Measurements from ENCODE around the gene ZPBP.

ZPBP gene

DNA sequence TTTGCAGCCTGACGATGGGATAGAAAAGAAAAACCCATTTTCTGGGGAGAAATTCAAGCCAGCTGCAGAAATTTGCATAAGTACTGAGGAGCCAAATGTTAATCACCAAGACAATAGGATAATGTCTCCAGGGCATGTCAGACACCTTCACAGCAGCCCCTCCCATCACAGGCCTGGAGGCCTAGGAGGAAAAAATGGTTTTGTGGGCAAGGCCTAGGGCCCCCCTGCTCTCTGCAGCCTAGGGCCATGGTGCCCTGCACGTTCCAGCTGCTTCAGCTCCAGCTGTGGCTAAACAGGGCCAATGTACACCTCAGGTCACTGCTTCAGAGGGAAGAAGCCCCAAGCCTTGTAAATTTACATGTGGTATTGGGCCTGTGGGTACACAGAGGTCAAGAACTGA is 161.4 kb downstream of the ZPBP start:
- H3K27me3 ChIP-seq (ENCODE audit: low read depth, low read length): no peaks in the 10 kb centered on the region
- H3K4me3 ChIP-seq (ENCODE audit: low read length): no peak overlapping the region
- no peaks in the 10 kb centered on the region for H4K20me1 ChIP-seq (ENCODE audit: insufficient read depth, low read length)
- no peaks in the 10 kb centered on the region for H3K4me1 ChIP-seq (ENCODE audit: low read length)
- no peaks in the 10 kb centered on the region for H3K79me2 ChIP-seq (ENCODE audit: low read length)
- no peak overlapping the region for H3K9ac ChIP-seq (ENCODE audit: low read length)
- H3K27ac ChIP-seq (ENCODE audit: low read length): no peak overlapping the region
- no peaks in the 10 kb centered on the region for H3K36me3 ChIP-seq (replicated peaks; ENCODE audit: low read depth, low read length)
- TF ChIP-seq EZH2phosphoT487 (IDR thresholded peaks at IDR 0.05; ENCODE audit: low read depth): no peak
- TF ChIP-seq, protein P1, sequence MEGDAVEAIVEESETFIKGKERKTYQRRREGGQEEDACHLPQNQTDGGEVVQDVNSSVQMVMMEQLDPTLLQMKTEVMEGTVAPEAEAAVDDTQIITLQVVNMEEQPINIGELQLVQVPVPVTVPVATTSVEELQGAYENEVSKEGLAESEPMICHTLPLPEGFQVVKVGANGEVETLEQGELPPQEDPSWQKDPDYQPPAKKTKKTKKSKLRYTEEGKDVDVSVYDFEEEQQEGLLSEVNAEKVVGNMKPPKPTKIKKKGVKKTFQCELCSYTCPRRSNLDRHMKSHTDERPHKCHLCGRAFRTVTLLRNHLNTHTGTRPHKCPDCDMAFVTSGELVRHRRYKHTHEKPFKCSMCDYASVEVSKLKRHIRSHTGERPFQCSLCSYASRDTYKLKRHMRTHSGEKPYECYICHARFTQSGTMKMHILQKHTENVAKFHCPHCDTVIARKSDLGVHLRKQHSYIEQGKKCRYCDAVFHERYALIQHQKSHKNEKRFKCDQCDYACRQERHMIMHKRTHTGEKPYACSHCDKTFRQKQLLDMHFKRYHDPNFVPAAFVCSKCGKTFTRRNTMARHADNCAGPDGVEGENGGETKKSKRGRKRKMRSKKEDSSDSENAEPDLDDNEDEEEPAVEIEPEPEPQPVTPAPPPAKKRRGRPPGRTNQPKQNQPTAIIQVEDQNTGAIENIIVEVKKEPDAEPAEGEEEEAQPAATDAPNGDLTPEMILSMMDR (IDR thresholded peaks at IDR 0.05; ENCODE audit: low read depth, low read length): no peak
- H2AFZ ChIP-seq (ENCODE audit: low read depth, low read length): no peak overlapping the region
- H3K4me2 ChIP-seq (ENCODE audit: low read length): no peak overlapping the region
- H3K9me3 ChIP-seq (ENCODE audit: insufficient read depth, low read length): no peaks in the 10 kb centered on the region

DNA sequence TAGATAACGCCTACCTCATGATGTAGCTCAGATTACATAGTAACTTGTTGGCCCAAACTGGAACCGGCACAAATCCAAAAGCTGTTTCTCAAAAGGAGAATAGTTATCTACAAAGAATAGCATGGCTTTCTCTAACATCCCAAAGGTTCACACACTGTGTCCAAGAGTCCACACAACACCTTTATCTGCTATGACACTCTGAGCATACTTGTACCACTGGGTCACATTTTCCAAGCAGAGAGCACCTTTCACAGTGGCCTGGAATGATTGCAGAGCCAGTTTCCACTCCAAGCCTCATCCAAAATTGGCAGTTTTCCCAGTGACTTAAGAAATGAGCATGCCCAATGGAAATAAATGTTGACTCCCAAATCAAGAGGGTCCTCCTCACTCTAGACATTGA is 164.3 kb downstream of the ZPBP start:
- Histone ChIP-seq H4K20me1 (ENCODE audit: insufficient read depth, low read length) (no peaks in the 10 kb centered on the region), H3K27ac (ENCODE audit: low read length) (no peak overlapping the region), H3K4me2 (ENCODE audit: low read length) (no peak overlapping the region), H3K9ac (ENCODE audit: low read length) (no peak overlapping the region), H3K9me3 (ENCODE audit: insufficient read depth, low read length) (no peaks in the 10 kb centered on the region), H3K4me1 (ENCODE audit: low read length) (no peaks in the 10 kb centered on the region), H2AFZ (ENCODE audit: low read depth, low read length) (no peak overlapping the region), H3K79me2 (ENCODE audit: low read length) (no peaks in the 10 kb centered on the region), H3K27me3 (ENCODE audit: low read depth, low read length) (no peaks in the 10 kb centered on the region), H3K36me3 (replicated peaks; ENCODE audit: low read depth, low read length) (no peaks in the 10 kb centered on the region), H3K4me3 (ENCODE audit: low read length) (no peak overlapping the region)
- TF ChIP-seq, protein P1 (IDR thresholded peaks at IDR 0.05; ENCODE audit: low read depth, low read length): no peak
- TF ChIP-seq EZH2phosphoT487 (IDR thresholded peaks at IDR 0.05; ENCODE audit: low read depth): no peak

DNA sequence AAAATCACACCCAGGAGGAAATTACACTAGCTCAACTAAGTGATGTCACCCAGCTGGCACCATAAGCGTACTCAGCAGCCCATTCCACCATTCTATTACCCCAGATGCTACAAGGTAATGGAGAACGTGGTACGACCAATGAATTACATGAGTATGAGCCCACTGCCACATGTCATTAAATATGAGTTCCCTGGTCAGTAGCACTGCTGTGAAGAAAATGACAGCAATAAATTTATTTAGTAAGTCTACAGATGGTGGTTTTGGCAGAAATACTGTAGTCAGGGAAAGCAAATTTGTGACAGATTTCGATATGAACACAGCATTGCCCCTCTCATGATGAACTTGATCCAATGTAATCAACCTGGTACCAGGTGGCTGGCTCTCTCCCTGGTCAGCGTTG is 165.4 kb downstream of the ZPBP start:
- Histone ChIP-seq H3K79me2 (ENCODE audit: low read length) (no peaks in the 10 kb centered on the region), H2AFZ (ENCODE audit: low read depth, low read length) (no peak overlapping the region), H3K9ac (ENCODE audit: low read length) (no peak overlapping the region), H3K36me3 (replicated peaks; ENCODE audit: low read depth, low read length) (no peaks in the 10 kb centered on the region), H3K27me3 (ENCODE audit: low read depth, low read length) (no peaks in the 10 kb centered on the region), H4K20me1 (ENCODE audit: insufficient read depth, low read length) (no peaks in the 10 kb centered on the region), H3K4me2 (ENCODE audit: low read length) (no peak overlapping the region), H3K4me3 (ENCODE audit: low read length) (no peak overlapping the region), H3K9me3 (ENCODE audit: insufficient read depth, low read length) (no peaks in the 10 kb centered on the region), H3K27ac (ENCODE audit: low read length) (no peak overlapping the region), H3K4me1 (ENCODE audit: low read length) (no peaks in the 10 kb centered on the region)
- TF ChIP-seq, protein P1 (IDR thresholded peaks at IDR 0.05; ENCODE audit: low read depth, low read length): no peak
- TF ChIP-seq EZH2phosphoT487 (IDR thresholded peaks at IDR 0.05; ENCODE audit: low read depth): no peak

DNA sequence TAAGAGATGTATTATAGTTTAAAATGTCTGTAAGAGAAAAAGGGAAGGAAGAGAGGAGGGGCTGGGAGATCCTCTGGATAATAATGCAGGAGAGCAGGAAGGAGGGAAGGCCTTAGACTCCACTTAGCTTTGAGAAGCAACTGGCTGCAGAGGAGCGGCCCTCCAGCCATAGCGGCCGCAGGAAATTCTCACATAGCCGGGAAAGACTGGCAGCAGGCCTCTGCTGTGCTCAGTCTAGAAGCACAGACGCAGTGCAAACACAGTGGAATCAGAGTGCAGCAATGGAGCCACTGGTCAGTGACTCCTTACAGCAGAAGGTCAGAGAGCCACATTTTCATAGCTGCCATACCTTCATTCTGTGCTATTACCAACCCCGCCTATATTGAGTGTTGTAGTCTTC is 166.3 kb downstream of the ZPBP start:
- TF ChIP-seq EZH2phosphoT487 (IDR thresholded peaks at IDR 0.05; ENCODE audit: low read depth): no peak
- TF ChIP-seq, protein P1 (IDR thresholded peaks at IDR 0.05; ENCODE audit: low read depth, low read length): no peak
- H3K4me2 ChIP-seq (ENCODE audit: low read length): no peak overlapping the region
- no peaks in the 10 kb centered on the region for H3K36me3 ChIP-seq (replicated peaks; ENCODE audit: low read depth, low read length)
- no peaks in the 10 kb centered on the region for H3K79me2 ChIP-seq (ENCODE audit: low read length)
- H2AFZ ChIP-seq (ENCODE audit: low read depth, low read length): no peak overlapping the region
- no peak overlapping the region for H3K9ac ChIP-seq (ENCODE audit: low read length)
- H3K4me3 ChIP-seq (ENCODE audit: low read length): no peak overlapping the region
- no peaks in the 10 kb centered on the region for H3K4me1 ChIP-seq (ENCODE audit: low read length)
- no peaks in the 10 kb centered on the region for H3K9me3 ChIP-seq (ENCODE audit: insufficient read depth, low read length)
- no peaks in the 10 kb centered on the region for H3K27me3 ChIP-seq (ENCODE audit: low read depth, low read length)
- H3K27ac ChIP-seq (ENCODE audit: low read length): no peak overlapping the region
- no peaks in the 10 kb centered on the region for H4K20me1 ChIP-seq (ENCODE audit: insufficient read depth, low read length)

Data from OCI-LY3 (cell line).